Body of pancreas (tissue), 4 donors: ENCODE results near the gene ATP11A.

ENCODE experiments used
- CTCF ChIP-seq, 7 experiments: fragments of 450-650 bp in 4 of 7; fragments of 200-600 bp in 3 of 7; sonication (generic) in 3 of 7; IDR thresholded peaks; one replicate each; pipeline ENCODE4 v1.5.1; 2016 to 2019; ENCODE audit warnings: antibody characterized with exemption in 7 of 7
- POLR2A ChIP-seq, 3 donors: fragments of 450-650 bp; IDR thresholded peaks; one replicate each; pipeline ENCODE4 v1.6.1; 2016; ENCODE audit warnings: antibody characterized with exemption in 3 of 3, mild to moderate bottlenecking in 2 of 3

- no peak for TF ChIP-seq CTCF (IDR thresholded peaks at IDR 0.05)
- no peak for TF ChIP-seq POLR2A (IDR thresholded peaks at IDR 0.05)
Measured at GRCh38 chr13:112859128-112859816, 169.4 kb downstream of the ATP11A start.
